Activated CD4-positive, CD25-positive, alpha-beta regulatory T cell treated with anti-CD3 and anti-CD28 coated beads, Interleukin-2, amount 50 U/mL, for 16 hours (primary cell): ENCODE data around the gene JUND.

ENCODE experiments used
- DNase-seq: peaks from one replicate; pipeline ENCODE4 v3.0.0-alpha.2; 2020; ENCODE audit warnings: low read depth, low spot score

JUND gene

GRCh38 chr19:18290302-18291018 lies 9.0 kb upstream of the JUND start:
- peak; percentile 71 for DNase-seq

DNA sequence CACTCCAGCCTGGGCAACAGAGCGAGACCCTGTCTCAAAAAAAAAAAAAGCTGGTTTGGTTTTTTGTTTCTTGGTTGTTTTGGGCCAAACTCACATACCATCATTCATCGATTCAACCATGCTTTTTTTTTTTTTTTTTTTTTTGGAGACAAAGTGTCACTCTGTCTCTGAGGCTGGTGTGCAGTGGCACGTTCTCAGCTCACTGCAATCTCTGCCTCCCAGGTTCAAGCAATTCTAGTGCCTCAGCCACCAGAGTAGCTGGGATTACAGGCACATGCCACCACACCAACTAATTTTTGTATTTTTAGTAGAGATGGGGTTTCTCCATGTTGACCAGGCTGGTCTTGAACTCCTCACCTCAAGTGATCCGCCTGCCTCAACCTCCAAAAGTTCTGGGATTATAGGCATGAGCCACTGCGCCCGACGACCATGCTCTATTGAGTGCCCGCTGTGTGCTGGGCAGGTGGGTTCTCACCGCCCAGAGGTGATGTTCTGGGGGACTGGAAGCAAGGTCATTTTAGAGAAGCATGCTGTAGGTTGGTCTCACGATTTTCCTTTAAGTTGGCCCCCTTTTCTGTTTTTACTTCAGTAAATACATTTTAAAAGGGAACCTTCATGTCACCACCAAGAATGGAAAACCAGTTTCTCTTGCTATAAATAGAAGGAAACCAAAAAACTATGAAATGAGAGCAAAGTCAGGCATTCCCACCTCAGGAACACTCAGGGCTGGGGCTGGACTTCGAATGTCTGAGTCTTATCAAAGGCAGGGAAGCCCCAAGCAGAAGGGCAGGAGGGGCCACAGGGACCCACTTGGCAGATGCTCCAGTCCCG lies 8.3 kb upstream of the JUND start:
- DNase-seq, result no peak

DNA sequence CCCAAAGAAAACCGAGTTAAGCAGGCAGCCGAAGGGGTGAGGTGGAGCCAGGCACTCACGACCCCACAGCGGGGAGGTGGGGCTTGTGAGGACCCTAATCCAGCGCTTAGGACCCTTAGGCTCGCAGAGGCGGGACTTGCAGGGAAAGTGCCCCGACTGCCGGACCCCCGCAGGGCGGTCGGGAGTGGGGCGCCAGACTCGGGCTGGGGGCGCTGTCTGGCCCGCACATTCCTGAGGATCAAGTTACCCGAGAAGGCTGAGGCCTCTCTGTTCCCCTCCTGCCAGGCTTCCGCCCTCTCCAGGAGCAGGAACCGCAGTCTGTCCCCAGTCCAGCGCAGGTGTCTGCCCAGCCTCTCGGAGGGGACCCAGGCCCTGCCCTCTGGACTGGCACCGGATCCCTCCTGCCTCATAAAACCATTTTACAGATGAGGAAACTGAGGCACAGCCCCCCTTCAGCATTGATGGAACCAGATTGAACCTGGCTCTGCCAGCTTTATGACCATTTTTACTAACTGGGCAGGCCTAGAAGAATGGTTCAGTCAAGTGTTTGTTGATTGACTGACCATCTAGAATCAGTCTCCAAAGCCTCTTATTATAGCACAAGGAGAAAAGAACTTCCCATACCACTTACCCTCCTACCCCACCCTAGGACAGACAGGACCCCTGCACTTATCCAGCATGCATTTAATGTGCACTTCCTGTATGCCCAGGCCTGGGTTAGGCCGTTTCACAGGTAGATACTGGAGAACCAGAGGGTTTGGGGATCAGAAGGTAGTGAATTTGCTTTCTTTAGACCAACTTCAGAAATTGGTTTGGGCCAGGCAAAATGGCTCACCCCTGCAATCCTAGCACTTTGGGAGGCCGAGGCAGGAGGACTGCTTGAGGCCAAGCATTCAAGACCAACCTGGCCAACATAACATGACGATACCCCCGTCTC lies 6.7 kb upstream of the JUND start:
- no peak for DNase-seq

GRCh38 chr19:18286973-18287635 lies 5.7 kb upstream of the JUND start:
- no peak for DNase-seq

DNA sequence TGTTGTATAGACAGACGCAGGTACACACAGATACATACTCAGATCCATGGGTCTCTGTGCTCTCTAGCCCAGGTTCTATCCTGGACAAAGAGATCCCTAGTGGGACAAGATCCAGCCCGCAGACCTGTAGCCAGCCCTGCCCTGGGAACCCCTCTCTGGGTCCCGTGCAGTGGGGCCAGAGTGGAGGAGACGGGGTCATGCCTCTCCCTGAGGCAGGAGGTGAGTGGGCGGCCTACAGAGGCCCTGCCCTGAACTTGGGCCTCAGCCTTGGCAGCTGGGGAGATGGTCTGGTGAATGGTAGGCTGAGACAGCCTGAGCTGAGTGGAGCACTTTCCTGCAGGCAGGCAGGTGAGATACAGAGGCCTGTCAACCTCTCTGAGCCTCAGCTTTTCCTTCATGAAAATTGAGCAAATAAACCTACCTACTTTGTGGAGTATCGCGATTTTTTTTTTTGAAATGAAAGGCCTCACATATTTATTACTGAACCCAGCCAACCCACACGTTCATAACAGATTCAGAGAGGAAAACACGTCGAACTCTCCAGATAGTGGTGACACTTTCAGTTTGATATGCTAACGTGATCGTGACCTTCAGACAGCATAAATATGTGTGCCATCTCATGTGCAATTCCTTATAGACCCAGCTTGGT lies 3.4 kb upstream of the JUND start:
- DNase-seq, result no peak

GRCh38 chr19:18283338-18283737 lies 1.9 kb upstream of the JUND start:
- no peak for DNase-seq

GRCh38 chr19:18282788-18283141 lies 1.3 kb upstream of the JUND start:
- DNase-seq, result no peak

DNA sequence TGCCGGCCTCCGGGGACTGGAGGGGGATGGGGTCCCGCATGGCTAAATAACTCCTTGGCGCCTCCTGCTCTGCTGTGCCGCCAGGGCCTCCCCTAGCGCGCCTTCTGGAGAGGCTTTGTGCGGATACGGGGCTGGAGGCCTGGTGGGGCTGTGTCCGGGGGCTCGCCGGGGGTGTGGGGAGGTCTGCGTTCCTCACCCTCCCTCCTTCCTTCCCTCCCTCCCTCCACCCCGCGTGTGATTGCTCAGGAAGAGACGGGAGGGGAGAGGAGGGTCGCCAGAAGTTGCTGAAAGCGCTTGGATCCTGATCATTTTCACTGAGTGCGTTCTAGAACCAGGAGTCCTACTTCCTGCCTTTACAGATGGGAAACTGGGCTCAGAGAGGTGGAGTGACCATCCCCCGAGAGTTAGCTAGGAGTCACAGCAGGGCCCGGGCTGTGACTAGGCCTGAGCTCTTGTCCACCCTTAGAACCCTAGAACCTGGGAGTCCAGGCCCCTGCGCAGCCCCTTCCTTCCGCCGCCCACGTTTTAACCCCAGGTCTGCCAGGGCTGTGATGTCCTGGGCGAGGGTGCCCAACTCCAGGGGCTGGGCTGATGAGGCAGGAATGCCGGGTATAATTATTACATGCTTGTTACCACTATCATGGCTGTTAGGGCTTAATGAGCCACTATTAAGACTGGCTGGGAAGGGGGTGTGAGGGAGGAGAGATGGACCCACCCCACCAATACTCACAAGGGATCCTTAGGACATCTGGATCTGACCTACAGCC lies 782 bp upstream of the JUND start:
- no peak for DNase-seq

DNA sequence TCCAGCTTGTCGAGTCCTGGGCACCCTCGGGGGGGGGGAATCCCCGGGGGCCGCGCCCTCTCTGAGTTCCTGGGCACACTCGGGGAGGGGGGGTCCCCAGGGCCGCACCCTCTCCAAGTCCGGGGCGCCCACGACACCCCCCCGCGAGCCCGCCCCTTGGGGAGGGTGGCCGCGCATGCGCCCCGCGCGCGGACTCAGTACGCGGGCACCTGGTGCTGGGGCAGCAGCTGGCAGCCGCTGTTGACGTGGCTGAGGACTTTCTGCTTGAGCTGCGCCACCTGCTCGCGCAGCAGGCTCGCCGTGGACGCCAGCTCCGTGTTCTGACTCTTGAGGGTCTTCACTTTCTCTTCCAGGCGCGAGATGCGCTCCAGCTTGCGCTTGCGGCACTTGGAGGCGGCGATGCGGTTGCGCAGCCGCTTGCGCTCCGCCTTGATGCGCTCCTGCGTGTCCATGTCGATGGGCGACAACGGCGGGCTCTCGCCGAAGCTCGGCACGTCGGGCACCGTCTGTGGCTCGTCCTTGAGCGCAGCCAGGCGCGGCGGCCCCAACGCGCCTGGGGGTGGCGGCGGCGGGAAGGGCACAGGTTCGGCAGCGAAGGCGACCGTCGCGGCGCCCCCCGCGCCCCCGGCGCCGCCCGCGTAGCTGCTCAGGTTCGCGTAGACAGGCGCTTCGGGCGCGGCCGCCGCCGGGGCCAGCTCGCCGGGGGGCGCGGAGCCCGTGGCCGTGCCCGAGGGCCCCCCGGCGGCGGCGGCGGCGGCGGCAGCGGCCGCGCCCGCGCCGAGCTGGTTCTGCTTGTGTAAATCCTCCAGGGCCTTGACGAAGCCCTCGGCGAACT lies 958 bp downstream of the JUND start:
- peak; percentile 67 for DNase-seq

DNA sequence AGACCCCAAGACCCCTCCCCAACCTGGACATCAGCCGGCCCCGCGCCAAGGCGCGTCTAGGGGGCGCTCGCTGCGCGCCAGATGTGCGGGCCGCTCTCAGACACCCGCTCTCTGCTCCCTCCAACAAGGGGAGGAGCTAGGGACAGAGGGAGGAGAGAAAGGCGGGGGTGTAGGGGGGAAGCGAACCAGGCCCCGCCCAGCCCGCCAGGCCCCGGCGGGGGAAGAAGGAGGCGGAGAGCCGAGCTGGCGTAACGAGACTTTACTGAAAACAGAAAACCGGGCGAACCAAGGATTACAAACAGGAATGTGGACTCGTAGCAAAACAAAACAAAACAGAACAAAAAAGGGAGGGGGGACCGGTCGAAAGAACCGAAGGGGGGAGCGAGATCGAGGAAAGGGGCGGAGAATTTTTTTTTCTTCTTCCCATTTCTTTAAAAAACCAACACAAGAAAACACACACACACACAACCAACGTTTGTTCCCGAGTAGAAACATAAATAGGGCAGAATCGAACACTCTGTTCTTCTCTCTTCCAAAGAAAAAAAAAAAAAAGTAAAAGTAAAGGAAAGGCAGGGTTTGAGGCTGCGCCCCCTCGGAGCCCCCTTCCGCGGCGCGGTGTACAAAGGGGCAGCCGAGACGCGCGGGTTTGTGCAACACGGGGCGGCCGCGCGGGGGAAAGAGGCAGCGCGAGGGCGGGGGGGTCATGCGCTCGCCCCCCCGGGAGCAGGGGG lies 1.7 kb downstream of the JUND start:
- peak; percentile 85 for DNase-seq

- DNase-seq, result no peak
Observed at GRCh38 chr19:18279266-18279515, 2.2 kb downstream of the JUND start.

GRCh38 chr19:18278521-18279265 lies 2.7 kb downstream of the JUND start:
- DNase-seq, result no peak

- DNase-seq, result no peak
Observed at GRCh38 chr19:18274781-18275356, 6.6 kb downstream of the JUND start.

DNA sequence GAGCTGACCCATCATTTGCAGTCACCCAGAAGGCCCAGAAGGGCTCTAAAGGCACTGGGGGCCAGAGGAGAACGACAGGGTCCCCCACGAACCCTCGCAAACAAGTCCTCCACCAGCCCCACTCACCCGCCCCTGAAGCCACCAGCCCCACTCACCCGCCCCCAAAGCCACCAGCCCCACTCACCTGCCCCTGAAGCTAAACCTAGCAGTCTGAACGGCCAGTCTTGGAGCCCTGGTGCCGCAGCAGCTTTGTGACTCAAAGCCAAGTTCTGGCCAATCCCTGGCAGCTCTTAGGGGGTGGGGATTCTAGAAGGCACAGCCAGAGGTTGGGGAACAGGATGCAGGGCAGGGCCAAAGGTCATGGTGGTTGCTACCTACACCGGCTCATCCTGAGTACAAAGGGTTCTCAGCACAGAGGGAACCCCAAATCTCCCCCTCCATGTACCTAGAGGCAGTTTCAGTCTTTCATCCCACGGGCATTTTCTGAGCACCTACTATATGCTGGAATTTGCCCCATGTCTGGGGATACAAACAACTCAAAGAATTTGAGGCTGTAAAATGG lies 7.1 kb downstream of the JUND start, which contains the start of gene IQCN:
IQCN (minus strand) TSS at position 234 of the 562 bp plus-strand sequence. CDS start 4,974 bp downstream, outside the sequence.
- no peak for DNase-seq

DNA sequence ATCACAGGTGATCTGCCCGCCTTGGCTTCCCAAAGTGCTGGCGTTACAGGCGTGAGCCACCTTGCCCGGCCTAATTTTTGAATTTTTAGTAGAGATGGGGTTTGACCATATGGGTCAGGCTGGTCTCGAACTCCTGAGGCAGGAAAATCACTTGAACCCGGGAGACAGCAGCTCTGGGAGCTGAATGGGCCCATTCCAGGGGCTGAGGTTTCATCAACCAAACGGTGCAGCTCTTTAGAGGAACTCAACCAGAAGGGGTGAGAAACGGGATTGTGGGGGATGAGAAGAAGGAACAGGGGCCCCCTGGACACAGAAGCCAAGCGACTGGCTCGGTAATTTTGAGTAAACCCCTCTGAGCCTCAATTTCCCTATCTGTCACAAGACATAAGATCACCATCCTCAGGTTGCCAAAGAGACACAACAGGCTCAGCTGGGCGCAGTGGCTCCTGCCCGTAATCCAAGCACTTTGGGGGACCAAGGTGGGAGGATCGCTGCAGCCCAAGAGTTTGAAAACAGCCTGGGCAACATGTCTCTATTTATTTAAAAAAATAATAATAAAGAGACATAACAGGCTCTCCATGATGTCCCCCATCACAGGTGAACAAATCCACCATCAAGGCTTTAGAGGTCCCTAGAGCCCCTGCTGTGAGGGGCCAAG lies 7.7 kb downstream of the JUND start:
- DNase-seq, result no peak

- DNase-seq, result no peak
Observed at GRCh38 chr19:18271433-18271841, 10.0 kb downstream of the JUND start.

GRCh38 chr19:18270326-18270725 lies 11.1 kb downstream of the JUND start:
- DNase-seq, result no peak
